Endothelial cell of umbilical vein (primary cell): ENCODE results near the gene CACNA1A. TPM values are rescaled to one million over a fixed set of nuclear protein-coding genes. Genes with fewer than 3 reads are reported as not detected.

Experiments
- BruUV-seq: library from RNA; stranded (reverse); fragments of 400-500 nt; replicated peaks from 2 replicates; lab custom pipeline; 2021; lab: Mats Ljungman, UMichigan
- CTCF ChIA-PET: fragments of 300-600, 350-600 bp; sonication (Branson Sonifier 250); formaldehyde crosslinking; loops from one replicate; lab custom pipeline; 2021; ENCODE audit warnings: antibody characterized with exemption, inconsistent platforms; lab: Charles Lee
- POLR2A ChIA-PET: fragments of 300-600, 350-600 bp; sonication (Branson Sonifier 250); formaldehyde crosslinking; loops from one replicate; lab custom pipeline; 2021; ENCODE audit warnings: antibody characterized with exemption, inconsistent platforms; lab: Charles Lee
- DNase-seq: peaks from one replicate; pipeline ENCODE4 v3.0.0-alpha.2; 2011; ENCODE audit warnings: low read depth, low spot score
- FAIRE-seq: peaks from 2 replicates; lab custom pipeline; 2011; peaks lifted over from hg19 to GRCh38; lab: Jason Lieb, UNC
- H2AFZ ChIP-seq: 2 replicates; pipeline ENCODE4 v1.6.0; 2012; ENCODE audit warnings: low read depth, low read length, control low read depth, inconsistent platforms
- H3K27ac ChIP-seq: 2 replicates; pipeline ENCODE4 v1.5.1; 2011; ENCODE audit warnings: low read depth, mild to moderate bottlenecking, control low read depth, low read length, moderate library complexity; ENCODE audit not compliant: insufficient read depth
- H3K27me3 ChIP-seq, 2 experiments: 2 replicates each; pipeline versions ENCODE4 v1.6.0 to v1.6.1; 2011; ENCODE audit warnings: low read length in 2 of 2, mixed read lengths in 1 of 2; ENCODE audit not compliant: control insufficient read depth in 2 of 2, insufficient read depth in 2 of 2
- H3K36me3 ChIP-seq, 2 experiments: 2 replicates in 1 of 2; 3 replicates in 1 of 2; pipeline ENCODE4 v1.5.1; 2011; ENCODE audit warnings: low read length in 2 of 2, mild to moderate bottlenecking in 1 of 2, moderate library complexity in 1 of 2; ENCODE audit not compliant: control insufficient read depth in 2 of 2, insufficient read depth in 2 of 2; ENCODE audit errors: extremely low read depth in 1 of 2
- H3K4me1 ChIP-seq: 3 replicates; pipeline ENCODE4 v1.5.1; 2011; ENCODE audit warnings: mild to moderate bottlenecking, low read length; ENCODE audit not compliant: control insufficient read depth, insufficient read depth; ENCODE audit errors: extremely low read depth
- H3K4me2 ChIP-seq: 2 replicates; pipeline ENCODE4 v1.6.1; 2011; ENCODE audit warnings: low read length, control low read depth, mixed read lengths; ENCODE audit not compliant: insufficient read depth
- H3K4me3 ChIP-seq, 3 experiments: fragments of 200-600 bp in 1 of 3; sonication (generic), shearing (Covaris generic) in 1 of 3; replicated peaks in 1 of 3; 2 replicates each; pipeline ENCODE4 v1.5.1; 2011 to 2016; ENCODE audit warnings: control low read depth in 3 of 3, low read length in 3 of 3, mild to moderate bottlenecking in 2 of 3, inconsistent platforms in 1 of 3, low read depth in 1 of 3, moderate library complexity in 1 of 3; ENCODE audit not compliant: insufficient read depth in 1 of 3
- H3K79me2 ChIP-seq: 2 replicates; pipeline ENCODE4 v1.6.0; 2012; ENCODE audit warnings: low read length, inconsistent platforms; ENCODE audit not compliant: control insufficient read depth, insufficient read depth
- H3K9ac ChIP-seq: replicated peaks from 2 replicates; pipeline ENCODE3; 2011; ENCODE audit warnings: low read length, control low read depth; ENCODE audit not compliant: insufficient read depth; ENCODE audit errors: extremely low read depth
- H3K9me1 ChIP-seq: replicated peaks from 3 replicates; pipeline ENCODE4 v1.6.0; 2011; ENCODE audit warnings: mild to moderate bottlenecking, low read length; ENCODE audit not compliant: control insufficient read depth, insufficient read depth; ENCODE audit errors: extremely low read depth
- H3K9me3 ChIP-seq: replicated peaks from 2 replicates; pipeline ENCODE4 v1.5.1; 2012; ENCODE audit warnings: low read length, inconsistent platforms; ENCODE audit not compliant: control insufficient read depth, insufficient read depth
- H4K20me1 ChIP-seq: replicated peaks from 2 replicates; pipeline ENCODE3; 2011; ENCODE audit warnings: mild to moderate bottlenecking, low read length; ENCODE audit not compliant: control insufficient read depth, insufficient read depth; ENCODE audit errors: extremely low read depth
- CTCF ChIP-seq, 2 donors: IDR thresholded peaks; 1 replicate in 1 of 2; 2 replicates in 1 of 2; pipeline ENCODE4 v1.5.1; 2011; ENCODE audit warnings: low read length in 2 of 2, mild to moderate bottlenecking in 2 of 2, moderate library complexity in 2 of 2, control low read depth in 1 of 2, inconsistent platforms in 1 of 2, low read depth in 1 of 2; ENCODE audit not compliant: insufficient read depth in 1 of 2; ENCODE audit errors: extremely low read depth in 1 of 2
- EZH2 ChIP-seq: IDR thresholded peaks from 2 replicates; pipeline ENCODE4 v1.6.1; 2012; ENCODE audit warnings: borderline replicate concordance, low read depth, mild to moderate bottlenecking, moderate library complexity, low read length, inconsistent platforms; ENCODE audit not compliant: severe bottlenecking
- FOS ChIP-seq: IDR thresholded peaks from 2 replicates; pipeline ENCODE4 v1.6.1; 2011; ENCODE audit warnings: mild to moderate bottlenecking, low read length, moderate library complexity, borderline replicate concordance; ENCODE audit not compliant: insufficient read depth
- GATA2 ChIP-seq: IDR thresholded peaks from 2 replicates; pipeline ENCODE4 v1.7.0; 2011; ENCODE audit warnings: low read depth, mild to moderate bottlenecking, moderate library complexity, mixed read lengths, low read length; ENCODE audit not compliant: insufficient read length, insufficient read depth
- JUN ChIP-seq: IDR thresholded peaks from 2 replicates; pipeline ENCODE4 v1.6.1; 2011; ENCODE audit warnings: borderline replicate concordance, low read depth; ENCODE audit not compliant: insufficient read length, insufficient read depth
- MAX ChIP-seq: IDR thresholded peaks from 2 replicates; pipeline ENCODE4 v1.6.1; 2011; ENCODE audit not compliant: insufficient read depth, insufficient read length
- MYC ChIP-seq: IDR thresholded peaks from one replicate; pipeline ENCODE4 v1.6.1; 2011; ENCODE audit warnings: mild to moderate bottlenecking, low read depth, low read length
- POLR2A ChIP-seq: IDR thresholded peaks from 2 replicates; pipeline ENCODE4 v1.6.1; 2012; ENCODE audit warnings: low read depth, mild to moderate bottlenecking, control low read depth, low read length
- POLR2AphosphoS5 ChIP-seq: IDR thresholded peaks from 2 replicates; pipeline ENCODE4 v1.6.1; 2012; ENCODE audit warnings: low read depth, mild to moderate bottlenecking, control low read depth, low read length, moderate library complexity; ENCODE audit not compliant: insufficient read depth
- dilution Hi-C: fragments of 300-500 bp; cut with MboI; formaldehyde crosslinking; loops from one replicate; pipeline ENCODE4 v1.15.0; 2019; ENCODE audit warnings: low sequenced_read_pairs; ENCODE audit not compliant: extremely low pct_ligation_motif_present
- intact Hi-C: fragments of 100-400 bp; cut with micrococcal nuclease; formaldehyde crosslinking; loops from one replicate; pipeline ENCODE4 v1.10.0; 2022
- polyA plus RNA-seq, 4 experiments: library from polyadenylated mRNA; depleted of rRNA in 3 of 4; stranded (reverse) in 3 of 4; unstranded in 1 of 4; fragments of >200 nt; gene quantifications; 2 replicates each; pipeline versions ENCODE4 v1.2.1 to v1.2.3, GENCODE V29; 2011 to 2012; ENCODE audit warnings: missing spikeins in 1 of 4
- total RNA-seq: library from RNA; stranded (reverse); gene quantifications from 2 replicates; pipeline ENCODE4 v1.2.3, GENCODE V29; 2021

Gene CACNA1A
- total and polyA plus RNA-seq, 2 donors (not counting 3 experiments of a cell fraction or from before 2014, with no cell fraction given), result 0.17 to 0.38 TPM

GRCh38 chr19:13210339-13210775, 295.9 kb downstream of the CACNA1A start:
- dilution Hi-C loops, result no loop called here
- H3K9ac ChIP-seq, result no peak overlapping the region

More at GRCh38 chr19:13210339-13210775, 295.9 kb downstream of the CACNA1A start:
- DNase-seq (no peak), FAIRE-seq (no peak)
- CTCF ChIA-PET, result no interaction called here
- Histone ChIP-seq H3K79me2 (no peaks in the 10 kb centered on the region), H3K9me3 (no peaks in the 10 kb centered on the region), H4K20me1 (no peaks in the 10 kb centered on the region), H3K4me3 (no peak overlapping the region), H3K4me1 (no peaks in the 10 kb centered on the region), H3K9me1 (no peaks in the 10 kb centered on the region), H2AFZ (no peak overlapping the region), H3K4me2 (no peak overlapping the region), H3K27me3 (no peaks in the 10 kb centered on the region), H3K27ac (no peak overlapping the region), H3K36me3 (no peaks in the 10 kb centered on the region)
- intact Hi-C loops, result loop anchor here (5.0 kb wide), 1 partner anchor 37 kb away; no protein-coding TSS in a partner anchor
- TF ChIP-seq FOS (no peak), MAX (no peak), EZH2 (no peak), POLR2A (no peak), CTCF (IDR thresholded peaks at IDR 0.05; ENCODE audit: extremely low read depth in 1 of 2, insufficient read depth in 1 of 2, low read depth in 1 of 2, low read length in 2 of 2) (no peak), GATA2 (no peak), MYC (no peak), JUN (no peak), POLR2AphosphoS5 (no peak)
- POLR2A ChIA-PET, result no interaction called here
- no TSS peak for BruUV-seq
